GM12891 (cell line): Measurements from ENCODE around the gene ASCL2.

Source experiments
- POLR2A ChIP-seq: IDR thresholded peaks from 2 replicates; pipeline ENCODE4 v1.6.1; 2011; ENCODE audit warnings: low read depth, low read length, control low read depth
- POLR2AphosphoS5 ChIP-seq: IDR thresholded peaks from 2 replicates; pipeline ENCODE4 v1.6.1; 2011; ENCODE audit warnings: low read depth, low read length, control low read depth
- POU2F2 ChIP-seq: IDR thresholded peaks from 2 replicates; pipeline ENCODE4 v1.6.1; 2011; ENCODE audit warnings: low read depth, mild to moderate bottlenecking, control low read depth, low read length, moderate library complexity

- no peak for TF ChIP-seq POLR2AphosphoS5
- TF ChIP-seq POLR2A = no peak
- TF ChIP-seq POU2F2 = no peak
Observed at GRCh38 chr11:2299773-2300172, 29.4 kb upstream of the ASCL2 start.
